ENCODE results near the gene WWOX.

Gene WWOX

GRCh38 chr16:79013930-79014660 is 914.6 kb downstream of the WWOX start:
- no peak overlapping the region for H3K4me3 ChIP-seq
- no peak overlapping the region for H3K27ac ChIP-seq
- TF ChIP-seq CTCF (IDR thresholded peaks at IDR 0.05): no peak
- DNase-seq (ENCODE audit: low spot score): no peak

GRCh38 chr16:79018650-79019429 is 919.4 kb downstream of the WWOX start:
- TF ChIP-seq CTCF (IDR thresholded peaks at IDR 0.05): no peak
- no peak for DNase-seq (ENCODE audit: low spot score)
- Histone ChIP-seq H3K27ac (no peak overlapping the region), H3K4me3 (no peak overlapping the region)

GRCh38 chr16:79019431-79019830 is 920.0 kb downstream of the WWOX start:
- no peak overlapping the region for H3K27ac ChIP-seq
- no peak for TF ChIP-seq CTCF (IDR thresholded peaks at IDR 0.05)
- no peak overlapping the region for H3K4me3 ChIP-seq
- no peak for DNase-seq (ENCODE audit: low spot score)

- H3K4me3 ChIP-seq: no peak overlapping the region
- TF ChIP-seq CTCF (IDR thresholded peaks at IDR 0.05): no peak
- no peak overlapping the region for H3K27ac ChIP-seq
- DNase-seq (ENCODE audit: low spot score): no peak
Observed at GRCh38 chr16:79021991-79022630, 922.7 kb downstream of the WWOX start.

GRCh38 chr16:79026117-79026516 is 926.7 kb downstream of the WWOX start:
- no peak overlapping the region for H3K4me3 ChIP-seq
- no peak overlapping the region for H3K27ac ChIP-seq
- TF ChIP-seq CTCF (IDR thresholded peaks at IDR 0.05): no peak

GRCh38 chr16:79036541-79036940 is 937.1 kb downstream of the WWOX start:
- no peak for TF ChIP-seq CTCF (IDR thresholded peaks at IDR 0.05)
- no peak for DNase-seq (ENCODE audit: low spot score)

More at GRCh38 chr16:79026117-79026516, 926.7 kb downstream of the WWOX start:
- no peak for DNase-seq (ENCODE audit: low spot score)

More at GRCh38 chr16:79036541-79036940, 937.1 kb downstream of the WWOX start:
- H3K4me3 ChIP-seq: no peak overlapping the region
- H3K27ac ChIP-seq: no peak overlapping the region

Measured in coronary artery (tissue), 2 donors.